Measurements from ENCODE around the gene INPP4A.

The INPP4A gene

DNA sequence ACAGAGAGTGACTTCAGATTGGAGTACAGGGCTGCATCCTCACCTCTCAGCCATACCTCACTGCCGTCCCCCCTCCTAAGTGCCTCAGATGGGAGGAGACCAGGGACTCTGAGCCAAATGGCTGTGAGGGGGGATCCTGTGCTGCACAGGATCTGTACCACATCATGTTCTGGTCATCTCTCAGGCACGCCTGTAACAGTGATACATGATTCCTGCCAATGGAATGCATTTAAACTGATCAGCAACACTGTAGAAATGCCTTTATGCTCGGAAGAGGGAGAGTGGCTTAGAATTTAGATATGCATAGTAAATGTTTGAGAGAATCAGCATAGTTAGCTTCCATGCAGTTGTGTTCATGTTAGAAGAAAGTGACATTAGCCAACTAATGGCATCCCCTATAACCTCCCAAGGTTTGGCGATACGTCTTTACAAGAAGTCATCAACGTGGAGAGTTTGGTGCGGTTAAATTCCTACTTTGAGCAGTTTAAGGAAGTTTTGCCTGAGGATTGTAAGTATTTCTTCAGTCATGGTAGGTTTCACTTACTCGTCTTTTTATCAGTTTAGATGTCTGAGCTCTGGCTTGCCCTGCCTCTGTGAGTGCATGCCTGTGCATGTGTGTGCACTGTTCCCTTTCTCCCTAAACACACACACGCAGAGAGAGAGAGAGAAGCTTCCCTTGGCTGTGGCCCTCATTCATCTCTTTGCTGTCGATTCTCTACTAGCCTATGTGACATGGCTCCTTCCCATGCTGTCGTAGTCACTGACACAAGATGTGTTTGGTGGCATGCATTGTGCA is 123.7 kb downstream of the INPP4A start:
- DNase-seq: no peak

DNA sequence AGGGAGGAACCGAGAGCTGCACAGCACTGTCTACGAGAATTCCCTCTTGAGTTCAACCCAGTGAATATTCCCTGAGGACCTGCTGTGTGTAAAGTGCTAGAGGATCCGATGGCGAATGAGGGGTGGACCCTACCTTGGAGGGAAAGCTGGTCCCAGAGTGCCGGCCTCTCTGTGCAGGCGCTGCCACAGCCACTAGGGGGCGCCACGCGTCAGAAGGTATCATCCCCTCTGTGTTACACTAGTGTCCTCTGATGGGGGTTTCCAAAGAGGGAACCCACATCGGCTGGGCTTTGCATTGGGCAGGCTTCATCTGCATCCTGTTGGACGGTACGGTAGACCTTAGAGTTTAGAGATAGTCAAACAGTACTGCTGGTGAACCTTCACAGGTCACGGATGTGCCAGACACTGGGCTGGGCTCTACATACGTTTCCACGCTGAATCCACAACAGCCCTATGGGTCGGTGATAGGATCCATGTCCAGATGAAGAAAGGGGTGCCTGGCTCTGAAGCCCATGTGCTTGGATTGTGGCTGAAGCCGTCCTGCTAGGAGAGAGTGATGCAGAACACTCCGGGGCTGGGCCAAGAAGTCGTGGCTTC is 124.6 kb downstream of the INPP4A start:
- no peak for DNase-seq

DNA sequence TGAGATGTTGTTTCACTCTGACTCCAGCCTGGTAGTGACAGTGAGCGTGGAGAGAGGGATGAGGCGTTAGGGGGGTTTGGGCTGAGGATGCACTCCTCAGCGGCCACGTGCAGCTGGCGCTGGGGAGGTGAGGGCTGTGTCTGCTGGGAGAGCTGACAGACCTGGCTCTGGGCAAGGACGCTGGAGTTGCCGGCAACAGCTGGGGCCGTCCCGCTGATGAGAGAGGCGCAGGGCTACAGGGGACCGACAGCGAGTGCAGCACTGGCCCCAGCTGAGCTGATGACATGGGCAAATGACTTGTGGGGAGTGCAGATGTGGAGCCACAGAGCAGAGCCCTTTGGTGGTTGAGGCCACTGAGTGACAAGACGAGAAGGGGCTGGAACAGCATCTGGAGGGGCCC is 125.3 kb downstream of the INPP4A start:
- DNase-seq: no peak

DNA sequence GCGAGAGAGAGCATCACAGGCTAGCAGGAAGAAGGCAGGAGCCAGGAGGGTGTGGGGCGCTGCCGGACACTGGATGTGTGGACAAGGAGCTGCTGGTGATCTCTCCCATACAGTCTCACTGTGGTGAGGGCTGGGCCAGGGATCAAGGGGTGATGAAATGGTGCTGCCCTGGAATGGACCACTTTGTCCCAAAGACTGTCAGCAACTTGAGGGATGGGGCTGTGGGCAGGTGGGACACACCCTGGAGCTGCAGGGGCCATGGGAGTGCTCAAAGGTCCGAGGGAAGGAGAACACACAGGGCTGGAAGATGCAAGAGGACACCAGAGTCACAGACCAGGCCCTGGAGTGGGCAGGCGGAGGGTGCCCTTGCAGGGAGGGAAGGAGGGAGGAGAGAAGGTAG is 125.7 kb downstream of the INPP4A start:
- DNase-seq: no peak

DNA sequence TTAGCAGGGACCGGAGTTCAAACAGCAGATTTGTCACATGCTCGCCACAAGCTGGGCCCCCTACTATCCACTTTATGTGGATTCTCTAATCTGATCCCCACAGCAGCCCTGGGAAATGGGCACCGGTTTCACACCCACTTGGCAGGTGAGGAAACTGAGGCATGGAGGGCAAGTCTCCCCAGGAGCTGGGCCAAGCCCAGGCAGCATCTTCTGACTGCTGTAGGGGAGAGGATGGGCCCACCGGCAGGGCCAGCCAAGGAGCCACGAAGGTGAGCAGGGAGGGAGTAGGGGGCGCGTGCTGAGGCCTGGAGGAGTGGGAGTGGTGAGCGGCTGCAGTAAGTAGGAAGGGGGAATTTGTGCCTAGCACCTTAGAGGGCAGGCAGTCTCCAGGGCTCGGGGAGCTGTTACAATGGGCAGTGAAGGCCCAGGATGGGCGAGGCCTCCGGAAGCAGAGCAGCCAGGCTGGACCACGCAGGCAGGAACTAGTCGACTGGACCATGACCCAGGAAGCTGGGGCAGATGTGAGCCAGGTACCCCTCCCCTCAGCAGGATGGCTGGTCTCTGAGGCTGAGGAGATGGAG is 126.6 kb downstream of the INPP4A start:
- no peak for DNase-seq

DNA sequence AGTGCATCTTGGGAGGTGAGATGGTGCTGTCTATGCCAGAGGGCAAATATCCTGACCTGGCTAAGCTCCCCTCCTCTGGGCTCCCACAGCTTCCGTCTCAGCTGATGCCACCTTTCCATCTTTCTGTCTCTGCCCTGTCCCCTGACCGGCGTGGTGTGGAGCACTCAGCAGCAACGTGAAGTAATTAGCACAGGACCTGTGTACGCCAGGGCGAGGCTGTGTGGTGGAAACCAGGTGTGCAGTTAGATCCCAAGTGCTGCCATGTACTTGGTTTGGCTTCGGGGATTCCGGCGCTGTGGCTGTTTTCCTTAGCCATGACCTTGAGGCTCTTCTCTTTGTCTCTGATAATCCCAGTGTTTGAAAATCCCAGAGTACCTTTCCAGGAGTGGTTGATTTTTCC is 127.1 kb downstream of the INPP4A start:
- no peak for DNase-seq

DNA sequence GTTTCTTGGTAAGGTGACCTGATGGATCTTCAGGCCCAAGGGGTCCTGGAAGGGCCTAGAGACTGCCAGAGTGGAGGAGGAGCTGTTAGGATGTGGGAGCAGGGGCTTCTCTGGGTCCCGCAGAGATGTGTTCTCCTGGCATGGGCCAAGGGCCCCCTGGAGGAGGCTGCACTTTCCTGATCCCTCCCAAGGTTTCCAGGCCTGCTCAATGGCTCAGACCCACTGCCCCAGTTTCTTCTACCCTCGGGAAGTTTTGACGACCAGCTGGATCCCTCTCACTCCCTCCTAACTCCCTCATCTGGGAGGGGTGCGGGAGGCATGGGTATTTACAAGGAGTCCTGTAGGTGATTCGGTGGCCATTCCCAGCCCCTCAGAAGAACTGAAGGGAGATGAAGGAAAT is 127.6 kb downstream of the INPP4A start:
- DNase-seq: no peak

GRCh38 chr2:98572676-98573075 is 128.0 kb downstream of the INPP4A start:
- DNase-seq: no peak

DNA sequence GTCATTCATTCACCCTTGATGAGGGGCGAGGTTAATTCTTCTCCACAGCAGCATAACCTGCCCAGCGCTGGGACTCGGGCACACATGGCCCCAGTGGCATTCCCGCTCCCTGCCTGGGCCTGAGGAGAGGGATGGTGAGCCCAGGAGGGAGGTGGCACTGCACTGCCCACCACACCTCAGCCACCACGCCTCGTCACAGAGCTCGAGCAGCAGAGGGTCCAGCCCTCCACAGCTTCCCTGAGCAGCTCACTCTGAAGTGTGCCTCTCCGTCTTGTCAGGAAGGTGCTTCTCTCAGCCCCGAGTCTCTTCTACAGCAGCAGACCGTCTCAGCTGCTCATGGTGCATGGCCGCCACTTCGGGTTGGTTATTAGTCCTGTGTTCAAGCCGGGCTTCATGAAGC is 128.8 kb downstream of the INPP4A start:
- no peak for DNase-seq

- no peak for DNase-seq
Observed at GRCh38 chr2:98576666-98577312, 132.1 kb downstream of the INPP4A start.

- DNase-seq: no peak
Observed at GRCh38 chr2:98577313-98577712, 132.7 kb downstream of the INPP4A start.

GRCh38 chr2:98578231-98578630 is 133.6 kb downstream of the INPP4A start:
- no peak for DNase-seq

- no peak for DNase-seq
Observed at GRCh38 chr2:98579926-98580325, 135.3 kb downstream of the INPP4A start.

GRCh38 chr2:98580656-98581284 is 136.1 kb downstream of the INPP4A start:
- no peak for DNase-seq

- no peak for DNase-seq
Observed at GRCh38 chr2:98582523-98582922, 137.9 kb downstream of the INPP4A start.

- no peak for DNase-seq
Observed at GRCh38 chr2:98583276-98583675, 138.6 kb downstream of the INPP4A start.

GRCh38 chr2:98583816-98584618 is 139.4 kb downstream of the INPP4A start:
- DNase-seq: no peak

DNA sequence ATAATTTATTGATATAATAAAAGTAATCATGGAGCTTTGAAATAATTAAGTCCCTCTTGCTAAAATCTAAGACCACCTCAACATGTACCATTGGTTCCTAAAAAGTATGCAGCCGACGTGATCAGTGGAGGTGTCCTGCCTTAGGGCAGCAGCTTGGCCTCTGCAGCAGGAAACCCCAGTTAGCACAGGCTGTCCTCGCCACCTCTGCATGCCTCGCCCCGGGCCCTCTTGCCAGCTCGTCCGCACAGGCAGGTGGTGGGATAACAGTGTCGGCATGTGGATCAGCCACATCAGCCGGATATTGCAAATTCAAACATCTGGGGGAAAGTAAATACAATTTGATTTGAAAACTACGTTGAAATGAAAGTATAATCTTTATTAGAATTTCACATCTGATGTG is 140.7 kb downstream of the INPP4A start:
- DNase-seq: no peak

DNA sequence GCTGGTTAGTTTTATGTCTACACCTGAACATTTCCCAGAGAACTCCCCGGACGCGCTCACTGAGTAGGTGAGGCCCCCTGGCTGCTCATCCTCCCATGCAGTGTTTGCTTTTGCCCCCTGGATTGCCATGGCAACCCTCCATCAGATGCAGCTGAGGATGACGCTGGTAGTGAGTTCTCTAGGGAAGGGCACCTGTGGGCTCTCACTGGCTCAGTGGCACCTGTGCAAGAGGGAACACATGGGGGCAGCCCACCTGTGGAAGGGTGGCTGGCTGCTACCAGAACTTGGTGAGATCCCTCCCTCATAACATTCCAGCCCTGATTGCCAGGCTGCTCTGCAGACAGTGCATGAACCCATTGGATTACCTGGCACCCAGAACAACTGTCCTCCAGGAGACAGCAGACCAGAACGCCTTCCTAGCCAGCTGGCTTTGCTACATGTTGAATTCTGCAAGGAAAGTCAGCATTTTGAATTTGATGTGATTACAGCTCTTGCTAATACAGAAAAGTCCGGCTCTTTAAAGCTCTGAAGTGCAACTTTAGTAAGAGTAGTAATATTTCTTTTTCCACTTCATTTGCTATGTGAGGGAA is 142.0 kb downstream of the INPP4A start:
- DNase-seq: no peak

- no peak for DNase-seq
Observed at GRCh38 chr2:98588880-98589431, 144.3 kb downstream of the INPP4A start.

- no peak for DNase-seq
Observed at GRCh38 chr2:98589489-98589888, 144.8 kb downstream of the INPP4A start.

DNA sequence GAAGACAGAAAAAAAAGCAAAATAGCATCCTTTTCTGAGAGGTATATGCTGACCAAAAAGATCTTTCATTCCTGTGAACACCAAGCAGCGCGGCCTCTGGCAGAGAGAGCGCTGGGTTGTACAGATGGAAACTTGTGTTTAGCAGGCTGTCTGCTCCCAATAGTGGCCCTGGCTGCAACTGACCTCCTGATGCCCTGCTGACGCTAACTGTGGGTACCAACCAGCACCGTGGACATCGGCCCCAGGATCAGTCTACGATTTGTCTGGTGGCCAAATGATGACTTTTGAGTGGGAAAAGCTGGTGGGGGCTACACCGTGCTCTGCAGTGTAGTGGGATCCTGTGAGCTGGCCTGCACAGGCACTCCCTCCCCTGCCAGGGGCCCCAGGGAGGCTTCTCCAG is 147.9 kb downstream of the INPP4A start:
- no peak for DNase-seq

Data from SW 1271 (cell line).